ENCODE results near the gene ROBO1. TPM values are rescaled to one million over a fixed set of nuclear protein-coding genes. Genes with fewer than 3 reads are reported as not detected.

ROBO1 gene
- total RNA-seq, 1 donor from 2014 or later = 250 TPM

- TF ChIP-seq, protein P1, sequence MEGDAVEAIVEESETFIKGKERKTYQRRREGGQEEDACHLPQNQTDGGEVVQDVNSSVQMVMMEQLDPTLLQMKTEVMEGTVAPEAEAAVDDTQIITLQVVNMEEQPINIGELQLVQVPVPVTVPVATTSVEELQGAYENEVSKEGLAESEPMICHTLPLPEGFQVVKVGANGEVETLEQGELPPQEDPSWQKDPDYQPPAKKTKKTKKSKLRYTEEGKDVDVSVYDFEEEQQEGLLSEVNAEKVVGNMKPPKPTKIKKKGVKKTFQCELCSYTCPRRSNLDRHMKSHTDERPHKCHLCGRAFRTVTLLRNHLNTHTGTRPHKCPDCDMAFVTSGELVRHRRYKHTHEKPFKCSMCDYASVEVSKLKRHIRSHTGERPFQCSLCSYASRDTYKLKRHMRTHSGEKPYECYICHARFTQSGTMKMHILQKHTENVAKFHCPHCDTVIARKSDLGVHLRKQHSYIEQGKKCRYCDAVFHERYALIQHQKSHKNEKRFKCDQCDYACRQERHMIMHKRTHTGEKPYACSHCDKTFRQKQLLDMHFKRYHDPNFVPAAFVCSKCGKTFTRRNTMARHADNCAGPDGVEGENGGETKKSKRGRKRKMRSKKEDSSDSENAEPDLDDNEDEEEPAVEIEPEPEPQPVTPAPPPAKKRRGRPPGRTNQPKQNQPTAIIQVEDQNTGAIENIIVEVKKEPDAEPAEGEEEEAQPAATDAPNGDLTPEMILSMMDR (IDR thresholded peaks at IDR 0.05; ENCODE audit: unreplicated experiment) = no peak
- no peaks in the 10 kb centered on the region for H3K36me3 Mint-ChIP-seq (ENCODE audit: low read depth, unreplicated experiment)
- no peaks in the 10 kb centered on the region for H3K27me3 Mint-ChIP-seq (ENCODE audit: unreplicated experiment)
- H3K27ac Mint-ChIP-seq (ENCODE audit: unreplicated experiment) = no peak overlapping the region
- no peak for DNase-seq (ENCODE audit: low spot score)
- H3K9me3 Mint-ChIP-seq (ENCODE audit: unreplicated experiment) = no peaks in the 10 kb centered on the region
- H3K4me1 Mint-ChIP-seq (ENCODE audit: unreplicated experiment) = no peaks in the 10 kb centered on the region
- no peak overlapping the region for H3K4me3 Mint-ChIP-seq (ENCODE audit: unreplicated experiment)
These were observed 1205.5 kb downstream of the ROBO1 start for GRCh38 chr3:78562328-78562727.

Small RNAs within 50 kb of the gene (microRNA-seq; reads per million reads assigned to microRNA genes)
- gene MIR3923 (ENCODE audit: unreplicated experiment) = not detected

Measured in endothelial cell (in vitro differentiated cells).